SJSA1 (cell line): ENCODE measurements around the gene CYSRT1. TPM values are rescaled to one million over a fixed set of nuclear protein-coding genes. Genes with fewer than 3 reads are reported as not detected.

Experiments used
- DNase-seq, 2 experiments: peaks; one replicate each; pipeline ENCODE4 v3.0.0-alpha.2; 2015 to 2020; ENCODE audit warnings: low spot score in 2 of 2, low read depth in 1 of 2
- H3K27ac ChIP-seq: fragments of 250-450 bp; sonication (Bioruptor Pico); 2 replicates; pipeline ENCODE4 v1.5.1; 2020; ENCODE audit warnings: mild to moderate bottlenecking, moderate library complexity
- H3K27me3 ChIP-seq: fragments of 250-450 bp; sonication (Bioruptor Pico); replicated peaks from 2 replicates; pipeline ENCODE4 v1.5.1; 2020; ENCODE audit warnings: mild to moderate bottlenecking, moderate library complexity
- H3K36me3 ChIP-seq: fragments of 250-450 bp; sonication (Bioruptor Pico); 2 replicates; pipeline ENCODE4 v1.5.1; 2020; ENCODE audit warnings: mild to moderate bottlenecking
- H3K4me1 ChIP-seq: fragments of 250-450 bp; sonication (Bioruptor Pico); replicated peaks from 2 replicates; pipeline ENCODE4 v1.6.1; 2021; ENCODE audit warnings: mild to moderate bottlenecking
- H3K4me3 ChIP-seq: fragments of 250-450 bp; sonication (Bioruptor Pico); 2 replicates; pipeline ENCODE4 v1.5.1; 2020; ENCODE audit warnings: mild to moderate bottlenecking
- H3K9me3 ChIP-seq: fragments of 250-450 bp; sonication (Bioruptor Pico); replicated peaks from 2 replicates; pipeline ENCODE4 v1.5.1; 2020; ENCODE audit warnings: mild to moderate bottlenecking
- total RNA-seq: library from RNA; depleted of rRNA; stranded (reverse); fragments of >200 nt; shearing (Covaris generic); gene quantifications from 2 replicates; pipeline ENCODE4 v1.2.3, GENCODE V29; 2014

CYSRT1 gene
- total RNA-seq, 1 experiment from 2014 or later: 0.24 TPM

DNA sequence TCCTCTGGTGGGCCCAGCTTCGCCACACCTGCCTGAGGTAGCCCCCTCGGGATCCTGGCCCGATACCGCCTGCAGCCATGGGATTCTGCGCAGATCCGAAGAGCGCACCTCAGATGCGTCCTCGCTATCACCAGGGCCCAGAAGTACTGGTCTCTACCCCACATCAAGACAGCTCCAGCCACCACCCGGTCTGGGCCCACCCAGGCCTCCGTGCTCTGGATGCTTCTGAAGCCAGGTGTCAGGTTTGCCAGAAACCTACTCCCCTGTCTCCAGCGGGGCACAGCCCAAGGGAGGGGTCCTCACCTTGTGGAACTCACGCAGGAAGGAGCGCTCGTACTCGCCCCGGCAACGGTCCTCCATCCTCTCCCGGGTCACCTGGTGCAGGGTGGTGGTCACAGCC is 39.1 kb upstream of the CYSRT1 start:
- Histone ChIP-seq H3K36me3 (peaks cover 87% of the 10 kb centered on the region), H3K27ac (no peak overlapping the region), H3K27me3 (no peaks in the 10 kb centered on the region), H3K4me3 (no peak overlapping the region), H3K9me3 (no peaks in the 10 kb centered on the region), H3K4me1 (peaks cover 25% of the 10 kb centered on the region)
- no peak for DNase-seq

DNA sequence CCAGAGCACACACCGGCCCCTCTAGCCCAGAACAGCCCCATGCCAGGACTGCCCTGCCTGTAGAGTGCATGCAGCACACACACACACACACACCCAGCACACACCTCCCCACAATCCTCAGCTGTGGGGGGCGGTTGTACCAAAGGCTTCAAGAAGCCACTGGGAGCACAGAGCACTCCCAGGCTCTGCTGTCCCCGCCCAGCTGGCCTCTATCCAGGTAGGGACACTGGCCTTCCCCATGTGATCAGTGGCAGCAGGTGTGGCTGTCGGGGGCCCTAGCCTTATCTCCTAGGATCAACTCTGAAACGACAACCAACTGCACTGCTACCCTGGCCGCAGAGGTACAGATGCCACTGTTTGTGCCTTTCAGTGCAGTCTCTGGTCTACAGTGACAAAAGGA is 38.6 kb upstream of the CYSRT1 start:
- DNase-seq: no peak
- H3K36me3 ChIP-seq: peaks cover 87% of the 10 kb centered on the region
- H3K9me3 ChIP-seq: no peaks in the 10 kb centered on the region
- H3K4me1 ChIP-seq: peaks cover 25% of the 10 kb centered on the region
- no peak overlapping the region for H3K4me3 ChIP-seq
- no peak overlapping the region for H3K27ac ChIP-seq
- no peaks in the 10 kb centered on the region for H3K27me3 ChIP-seq

GRCh38 chr9:137187386-137187785 is 37.6 kb upstream of the CYSRT1 start:
- H3K36me3 ChIP-seq: peaks cover 89% of the 10 kb centered on the region
- no peak for DNase-seq
- no peaks in the 10 kb centered on the region for H3K27me3 ChIP-seq
- no peak overlapping the region for H3K27ac ChIP-seq
- H3K4me1 ChIP-seq: peaks cover 25% of the 10 kb centered on the region
- peak overlapping the region; percentile 93 for H3K4me3 ChIP-seq
- H3K9me3 ChIP-seq: no peaks in the 10 kb centered on the region

GRCh38 chr9:137188086-137188489 is 36.9 kb upstream of the CYSRT1 start:
- Histone ChIP-seq H3K36me3 (peaks cover 83% of the 10 kb centered on the region), H3K9me3 (no peaks in the 10 kb centered on the region), H3K27ac (peak overlapping the region; percentile 83), H3K4me1 (peaks cover 25% of the 10 kb centered on the region), H3K4me3 (peak overlapping the region; percentile 93), H3K27me3 (no peaks in the 10 kb centered on the region)
- no peak for DNase-seq

DNA sequence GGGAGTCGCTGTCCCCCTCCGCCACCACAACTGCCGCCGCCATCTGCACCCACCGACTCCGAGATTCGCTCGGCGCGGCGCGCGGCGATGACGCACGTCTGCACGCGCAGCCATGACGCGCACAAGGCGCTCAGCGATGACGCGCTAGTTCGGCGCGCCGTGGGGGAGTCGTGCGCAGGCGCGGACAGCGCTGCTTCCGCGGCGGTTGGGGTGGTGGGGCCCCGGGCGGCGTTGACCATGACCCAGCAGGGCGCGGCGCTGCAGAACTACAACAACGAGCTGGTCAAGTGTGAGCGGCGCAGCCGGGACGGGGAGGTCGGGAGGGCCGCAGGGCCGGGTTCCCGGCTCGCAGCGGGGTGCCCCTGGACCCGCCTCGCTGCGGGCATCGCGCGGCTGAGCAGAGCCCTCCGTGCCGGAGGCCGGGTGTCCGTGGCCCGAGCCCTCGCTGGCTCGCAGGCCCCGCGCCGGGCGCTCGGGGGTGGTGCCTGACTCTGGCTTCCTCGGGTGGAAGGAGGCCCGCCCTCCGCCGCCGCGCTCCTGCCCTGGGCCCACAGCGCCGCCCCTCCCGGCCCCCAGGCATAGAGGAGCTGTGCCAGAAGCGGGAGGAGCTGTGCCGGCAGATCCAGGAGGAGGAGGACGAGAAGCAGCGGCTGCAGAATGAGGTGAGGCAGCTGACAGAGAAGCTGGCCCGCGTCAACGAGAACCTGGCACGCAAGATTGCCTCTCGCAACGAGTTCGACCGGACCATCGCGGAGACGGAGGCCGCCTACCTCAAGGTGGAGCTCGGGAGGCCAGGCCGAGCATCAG is 36.3 kb upstream of the CYSRT1 start, which contains the start of the genes ANAPC2 and SSNA1:
ANAPC2 (minus strand) TSS at position 71 of the 807 bp plus-strand sequence; CDS start at position 43, 28 bp downstream.
SSNA1 (plus strand) TSS at position 187 of the 807 bp plus-strand sequence; CDS start at position 238, 51 bp downstream.
- Histone ChIP-seq H3K9me3 (no peaks in the 10 kb centered on the region), H3K27ac (peak within 1 kb of the TSS; percentile 83), H3K27me3 (no peaks in the 10 kb centered on the region), H3K4me3 (peak within 1 kb of the TSS; percentile 93), H3K4me1 (peaks cover 25% of the 10 kb centered on the region), H3K36me3 (peaks cover 77% of the 10 kb centered on the region)
- peak; percentile 90 to 91 for DNase-seq

- Histone ChIP-seq H3K27me3 (no peaks in the 10 kb centered on the region), H3K36me3 (peaks cover 74% of the 10 kb centered on the region), H3K4me1 (peaks cover 25% of the 10 kb centered on the region), H3K27ac (peak overlapping the region; percentile 83), H3K4me3 (peak overlapping the region; percentile 93), H3K9me3 (no peaks in the 10 kb centered on the region)
- no peak for DNase-seq
These were observed 35.4 kb upstream of the CYSRT1 start for GRCh38 chr9:137189297-137190295.

DNA sequence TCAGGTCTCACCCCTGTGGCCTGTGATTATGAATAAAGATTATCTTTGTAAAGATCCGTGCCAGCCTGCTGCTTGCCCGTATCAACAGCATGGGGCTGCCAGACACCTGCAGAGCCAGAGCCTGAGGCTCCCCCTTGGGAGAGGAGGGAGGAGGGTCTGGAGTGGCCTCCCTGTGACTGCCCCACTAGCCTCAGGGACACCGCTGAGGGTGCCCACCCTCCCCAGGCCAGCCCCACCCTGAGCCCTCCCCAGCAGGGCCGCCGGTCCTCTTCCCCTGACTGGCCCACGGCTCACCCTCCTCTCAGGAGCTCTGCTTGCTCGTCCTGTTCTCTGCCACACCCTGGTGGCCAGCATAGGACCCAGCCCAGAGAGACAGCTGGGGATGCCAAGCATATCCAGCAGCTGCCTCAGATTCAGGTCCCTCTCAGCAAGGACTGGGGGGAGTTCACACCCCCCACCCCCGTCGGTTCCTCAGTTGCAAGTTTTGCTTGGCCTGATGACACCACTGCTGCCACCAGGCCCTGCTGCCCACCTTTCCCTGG is 34.6 kb upstream of the CYSRT1 start:
- no peak overlapping the region for H3K4me3 ChIP-seq
- no peak for DNase-seq
- peaks cover 69% of the 10 kb centered on the region for H3K36me3 ChIP-seq
- no peak overlapping the region for H3K27ac ChIP-seq
- peaks cover 25% of the 10 kb centered on the region for H3K4me1 ChIP-seq
- H3K27me3 ChIP-seq: no peaks in the 10 kb centered on the region
- no peaks in the 10 kb centered on the region for H3K9me3 ChIP-seq

DNA sequence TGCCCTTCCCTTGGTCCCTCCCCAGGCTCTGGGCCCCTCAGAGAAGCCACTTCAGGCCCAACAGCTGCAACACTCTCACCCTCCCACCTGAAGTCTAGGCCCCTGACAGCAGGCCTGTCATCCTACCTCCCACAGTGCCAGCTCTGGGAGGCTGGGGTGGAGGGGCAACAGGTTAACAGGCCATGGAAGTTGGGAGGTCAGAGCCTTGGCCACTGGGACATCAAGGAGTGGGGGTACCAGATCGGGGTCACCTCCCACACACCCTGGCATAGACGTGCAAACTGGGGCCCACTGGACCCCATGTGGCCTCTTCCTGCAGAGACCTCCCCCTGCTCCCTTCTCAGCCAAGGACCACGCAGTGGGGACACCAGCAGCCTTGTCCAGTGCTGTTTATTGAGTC is 33.7 kb upstream of the CYSRT1 start:
- no peaks in the 10 kb centered on the region for H3K27me3 ChIP-seq
- DNase-seq: no peak
- H3K4me1 ChIP-seq: peaks cover 25% of the 10 kb centered on the region
- H3K4me3 ChIP-seq: no peak overlapping the region
- H3K9me3 ChIP-seq: no peaks in the 10 kb centered on the region
- H3K36me3 ChIP-seq: peaks cover 61% of the 10 kb centered on the region
- no peak overlapping the region for H3K27ac ChIP-seq

- Histone ChIP-seq H3K4me3 (no peak overlapping the region), H3K27me3 (no peaks in the 10 kb centered on the region), H3K36me3 (peaks cover 54% of the 10 kb centered on the region), H3K9me3 (no peaks in the 10 kb centered on the region), H3K4me1 (peaks cover 24% of the 10 kb centered on the region), H3K27ac (no peak overlapping the region)
- no peak for DNase-seq
These were observed 33.1 kb upstream of the CYSRT1 start for GRCh38 chr9:137191691-137192447.

DNA sequence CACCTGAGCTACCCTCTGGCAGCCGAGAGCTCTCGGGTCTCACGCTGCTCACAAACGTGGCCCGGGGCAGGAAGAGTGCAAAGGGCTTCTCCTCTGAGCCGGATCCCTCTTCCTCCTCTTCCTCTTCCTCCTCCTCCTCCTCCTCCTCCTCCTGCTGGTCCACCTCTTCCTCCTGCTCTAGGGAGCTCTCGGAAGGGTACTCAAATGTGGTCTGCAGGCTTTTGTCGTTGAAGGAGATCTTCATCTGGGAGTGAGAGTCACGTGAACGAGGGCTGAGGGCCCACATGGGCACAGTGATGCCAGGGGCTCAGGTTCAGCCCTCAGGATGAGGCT is 32.6 kb upstream of the CYSRT1 start:
- H3K4me3 ChIP-seq: no peak overlapping the region
- H3K9me3 ChIP-seq: no peaks in the 10 kb centered on the region
- H3K27ac ChIP-seq: no peak overlapping the region

DNA sequence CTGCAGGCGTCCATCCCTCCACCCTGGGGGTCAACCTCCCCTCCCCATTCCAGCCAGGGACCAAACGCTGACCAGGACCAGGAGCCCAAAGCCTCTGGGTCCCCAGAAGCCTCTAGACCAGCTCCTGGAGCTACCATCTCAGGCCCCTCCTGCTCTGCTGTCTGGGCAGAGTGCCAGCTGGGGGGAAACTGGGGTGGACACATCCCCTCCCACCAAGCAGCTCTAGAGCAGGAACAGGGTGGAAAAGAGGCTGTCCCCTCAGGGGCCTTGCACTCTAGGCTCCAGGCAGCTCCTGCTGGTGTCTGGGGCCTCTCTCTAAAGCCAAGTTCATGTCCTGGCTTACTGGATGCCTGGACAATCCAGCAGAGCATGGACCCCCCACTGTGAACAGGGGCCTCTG is 32.1 kb upstream of the CYSRT1 start:
- no peak for DNase-seq
- Histone ChIP-seq H3K9me3 (no peaks in the 10 kb centered on the region), H3K27ac (no peak overlapping the region), H3K4me1 (peaks cover 14% of the 10 kb centered on the region), H3K27me3 (no peaks in the 10 kb centered on the region), H3K4me3 (no peak overlapping the region), H3K36me3 (peaks cover 45% of the 10 kb centered on the region)

More for the DNA sequence above, 32.6 kb upstream of the CYSRT1 start:
- DNase-seq: no peak
- Histone ChIP-seq H3K36me3 (peaks cover 49% of the 10 kb centered on the region), H3K4me1 (peaks cover 18% of the 10 kb centered on the region), H3K27me3 (no peaks in the 10 kb centered on the region)

DNA sequence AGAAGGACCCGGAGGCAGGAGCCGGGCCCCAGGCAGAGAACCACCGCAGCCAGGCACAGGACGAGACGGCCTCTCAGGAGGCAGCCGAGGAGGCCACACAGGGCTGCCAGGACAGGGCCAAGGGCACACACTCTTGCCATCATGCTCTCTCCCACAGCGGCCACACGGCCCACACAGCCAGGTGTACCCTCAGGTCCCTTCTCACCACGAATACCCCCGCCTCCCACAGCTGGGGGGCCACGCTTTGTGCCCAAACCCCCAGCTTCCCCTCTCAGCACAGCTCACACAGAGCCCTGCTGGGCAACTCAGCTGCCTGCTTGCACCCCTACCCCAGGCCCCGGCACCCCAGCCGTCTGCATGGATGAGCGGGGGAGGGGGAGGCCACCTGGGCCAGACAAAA is 31.2 kb upstream of the CYSRT1 start:
- peaks cover 14% of the 10 kb centered on the region for H3K4me1 ChIP-seq
- no peaks in the 10 kb centered on the region for H3K9me3 ChIP-seq
- no peaks in the 10 kb centered on the region for H3K27me3 ChIP-seq
- H3K4me3 ChIP-seq: no peak overlapping the region
- no peak overlapping the region for H3K27ac ChIP-seq
- H3K36me3 ChIP-seq: peaks cover 37% of the 10 kb centered on the region
- DNase-seq: no peak

- H3K4me3 ChIP-seq: no peak overlapping the region
- no peaks in the 10 kb centered on the region for H3K27me3 ChIP-seq
These were observed 30.6 kb upstream of the CYSRT1 start for GRCh38 chr9:137194388-137194787.

More at GRCh38 chr9:137194388-137194787, 30.6 kb upstream of the CYSRT1 start:
- Histone ChIP-seq H3K27ac (no peak overlapping the region), H3K4me1 (peaks cover 11% of the 10 kb centered on the region), H3K36me3 (peaks cover 30% of the 10 kb centered on the region), H3K9me3 (no peaks in the 10 kb centered on the region)
- no peak for DNase-seq
